Parathyroid adenoma (tissue), 2 donors: ENCODE results near the gene RPS26.

Experiments used
- H2AFZ ChIP-seq: fragments of 300-600 bp; sonication (generic); one replicate; pipeline ENCODE4 v1.7.0; 2017; ENCODE audit warnings: antibody characterized with exemption, mild to moderate bottlenecking
- H3K27ac ChIP-seq: fragments of 300-600 bp; sonication (generic); one replicate; pipeline ENCODE4 v1.7.0; 2017
- H3K27me3 ChIP-seq: fragments of 300-600 bp; sonication (generic); one replicate; pipeline ENCODE4 v1.7.0; 2017; ENCODE audit warnings: low read length; ENCODE audit not compliant: control insufficient read depth, insufficient read depth
- H3K36me3 ChIP-seq: fragments of 300-600 bp; sonication (generic); one replicate; pipeline ENCODE4 v1.7.0; 2017; ENCODE audit warnings: low read length; ENCODE audit not compliant: control insufficient read depth, insufficient read depth
- H3K4me1 ChIP-seq: fragments of 300-600 bp; sonication (generic); one replicate; pipeline ENCODE4 v1.7.0; 2017; ENCODE audit warnings: control low read depth
- H3K4me2 ChIP-seq: fragments of 300-600 bp; sonication (generic); one replicate; pipeline ENCODE4 v1.7.0; 2017; ENCODE audit warnings: low read length
- H3K4me3 ChIP-seq: fragments of 300-600 bp; sonication (generic); one replicate; pipeline ENCODE4 v1.7.0; 2017; ENCODE audit warnings: low read depth, low read length
- H3K79me2 ChIP-seq: fragments of 300-600 bp; sonication (generic); one replicate; pipeline ENCODE4 v1.7.0; 2017; ENCODE audit warnings: control low read depth
- H3K9ac ChIP-seq: fragments of 300-600 bp; sonication (generic); one replicate; pipeline ENCODE4 v1.7.0; 2017; ENCODE audit warnings: mild to moderate bottlenecking
- H3K9me3 ChIP-seq: fragments of 300-600 bp; sonication (generic); one replicate; pipeline ENCODE4 v1.7.0; 2017; ENCODE audit warnings: low read length; ENCODE audit not compliant: control insufficient read depth
- TF ChIP-seq, protein P1 (sequence below): fragments of 300-600 bp; sonication (generic); IDR thresholded peaks from one replicate; pipeline ENCODE4 v1.7.0; 2017; ENCODE audit warnings: antibody characterized with exemption, mild to moderate bottlenecking
- donor health status: primary hyperparathyroidism.

Gene RPS26

GRCh38 chr12:56013482-56013881 is 28.2 kb upstream of the RPS26 start:
- Histone ChIP-seq H3K27me3 (no peaks in the 10 kb centered on the region), H3K9me3 (no peaks in the 10 kb centered on the region), H3K36me3 (no peaks in the 10 kb centered on the region), H3K4me3 (no peak overlapping the region), H3K4me1 (peaks cover 15% of the 10 kb centered on the region), H3K79me2 (peaks cover 3% of the 10 kb centered on the region), H2AFZ (no peak overlapping the region), H3K27ac (peak overlapping the region; percentile 51), H3K9ac (no peak overlapping the region), H3K4me2 (no peak overlapping the region)
- TF ChIP-seq, protein P1, sequence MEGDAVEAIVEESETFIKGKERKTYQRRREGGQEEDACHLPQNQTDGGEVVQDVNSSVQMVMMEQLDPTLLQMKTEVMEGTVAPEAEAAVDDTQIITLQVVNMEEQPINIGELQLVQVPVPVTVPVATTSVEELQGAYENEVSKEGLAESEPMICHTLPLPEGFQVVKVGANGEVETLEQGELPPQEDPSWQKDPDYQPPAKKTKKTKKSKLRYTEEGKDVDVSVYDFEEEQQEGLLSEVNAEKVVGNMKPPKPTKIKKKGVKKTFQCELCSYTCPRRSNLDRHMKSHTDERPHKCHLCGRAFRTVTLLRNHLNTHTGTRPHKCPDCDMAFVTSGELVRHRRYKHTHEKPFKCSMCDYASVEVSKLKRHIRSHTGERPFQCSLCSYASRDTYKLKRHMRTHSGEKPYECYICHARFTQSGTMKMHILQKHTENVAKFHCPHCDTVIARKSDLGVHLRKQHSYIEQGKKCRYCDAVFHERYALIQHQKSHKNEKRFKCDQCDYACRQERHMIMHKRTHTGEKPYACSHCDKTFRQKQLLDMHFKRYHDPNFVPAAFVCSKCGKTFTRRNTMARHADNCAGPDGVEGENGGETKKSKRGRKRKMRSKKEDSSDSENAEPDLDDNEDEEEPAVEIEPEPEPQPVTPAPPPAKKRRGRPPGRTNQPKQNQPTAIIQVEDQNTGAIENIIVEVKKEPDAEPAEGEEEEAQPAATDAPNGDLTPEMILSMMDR = no peak

DNA sequence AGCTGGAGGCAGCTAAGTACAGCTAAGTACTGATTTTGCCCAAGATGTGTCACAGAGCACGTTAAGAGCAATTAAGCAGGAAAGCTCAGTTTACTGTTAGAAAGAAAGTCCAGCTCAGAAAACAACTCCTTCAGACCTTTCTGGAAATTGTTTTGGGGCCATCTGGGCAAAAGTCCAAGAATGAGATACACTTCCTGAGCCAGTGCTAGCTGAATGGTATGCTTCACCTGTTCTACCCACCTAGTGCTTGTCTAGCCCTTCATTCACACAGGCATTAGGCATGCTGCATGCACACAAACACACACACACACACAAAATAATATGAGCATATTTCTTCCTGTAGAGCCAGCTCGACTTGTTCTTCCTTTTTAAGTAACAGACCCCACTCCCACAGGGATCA is 27.5 kb upstream of the RPS26 start:
- Histone ChIP-seq H3K36me3 (no peaks in the 10 kb centered on the region), H3K27me3 (no peaks in the 10 kb centered on the region), H3K27ac (peak overlapping the region; percentile 51), H3K4me2 (peak overlapping the region; percentile 31), H3K9me3 (no peaks in the 10 kb centered on the region), H3K4me3 (no peak overlapping the region), H3K79me2 (peaks cover 3% of the 10 kb centered on the region), H3K4me1 (peaks cover 15% of the 10 kb centered on the region), H3K9ac (no peak overlapping the region), H2AFZ (no peak overlapping the region)
- TF ChIP-seq, protein P1 = no peak

- peaks cover 3% of the 10 kb centered on the region for H3K79me2 ChIP-seq
- H3K4me1 ChIP-seq = peaks cover 23% of the 10 kb centered on the region
- no peak overlapping the region for H3K4me3 ChIP-seq
- H3K9me3 ChIP-seq = no peaks in the 10 kb centered on the region
- no peak overlapping the region for H3K9ac ChIP-seq
- H3K27ac ChIP-seq = no peak overlapping the region
- no peaks in the 10 kb centered on the region for H3K27me3 ChIP-seq
- no peak overlapping the region for H2AFZ ChIP-seq
- no peaks in the 10 kb centered on the region for H3K36me3 ChIP-seq
- no peak overlapping the region for H3K4me2 ChIP-seq
- TF ChIP-seq, protein P1 = no peak
Observed at GRCh38 chr12:56017181-56017580, 24.5 kb upstream of the RPS26 start.

- no peak overlapping the region for H3K4me2 ChIP-seq
- H3K9ac ChIP-seq = no peak overlapping the region
- no peak overlapping the region for H2AFZ ChIP-seq
- TF ChIP-seq, protein P1 = no peak
- H3K27me3 ChIP-seq = no peaks in the 10 kb centered on the region
- H3K36me3 ChIP-seq = no peaks in the 10 kb centered on the region
- no peaks in the 10 kb centered on the region for H3K9me3 ChIP-seq
- H3K4me1 ChIP-seq = peaks cover 26% of the 10 kb centered on the region
- peaks cover 6% of the 10 kb centered on the region for H3K79me2 ChIP-seq
- H3K27ac ChIP-seq = no peak overlapping the region
- H3K4me3 ChIP-seq = no peak overlapping the region
Observed at GRCh38 chr12:56018356-56018755, 23.4 kb upstream of the RPS26 start.

DNA sequence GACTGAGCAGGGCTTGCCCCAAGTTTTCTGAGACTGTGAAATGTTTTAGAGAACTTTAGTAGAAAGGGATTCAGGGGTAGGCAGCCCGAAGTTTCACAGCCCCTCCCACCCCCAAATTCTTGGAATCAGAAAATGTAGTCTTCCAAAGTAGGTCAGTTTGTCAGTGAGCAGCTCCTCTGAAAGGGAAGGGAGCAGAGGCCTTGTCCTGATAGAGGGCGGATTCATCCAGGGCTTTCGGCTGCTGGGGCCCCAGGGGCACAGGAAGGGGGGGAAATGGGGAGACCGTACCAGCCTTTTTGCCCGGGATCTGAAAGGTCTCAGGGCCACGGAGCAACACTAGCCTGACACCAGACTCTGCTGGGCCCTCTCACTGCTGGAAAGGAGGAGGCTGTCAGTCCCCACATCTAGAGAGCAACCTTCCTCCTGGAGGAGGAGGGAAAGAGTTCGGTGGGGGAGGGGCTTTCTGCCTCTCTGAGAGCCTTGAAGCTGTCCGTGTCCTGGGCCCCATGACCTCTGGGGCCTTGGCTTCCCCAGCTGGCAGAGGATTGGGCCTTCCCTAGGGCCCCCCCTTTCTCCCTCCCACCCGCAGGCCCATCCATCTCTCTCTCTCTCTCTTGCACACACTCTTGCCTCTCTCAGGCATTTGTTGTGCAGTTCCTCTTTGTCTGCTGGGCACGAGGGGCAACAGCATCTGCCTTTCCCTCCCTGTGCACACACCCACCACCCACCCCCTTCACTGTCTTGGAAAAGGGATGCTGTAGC is 21.1 kb upstream of the RPS26 start, which contains the start of gene IKZF4:
Gene IKZF4, plus strand, starts transcription at position 621 of the 762 bp plus-strand sequence. CDS start 451 bp downstream, outside the sequence.
- H3K4me3 ChIP-seq = peak within 1 kb of the TSS; percentile 28
- no peaks in the 10 kb centered on the region for H3K9me3 ChIP-seq
- H3K4me2 ChIP-seq = peak within 1 kb of the TSS; percentile 65
- peaks cover 20% of the 10 kb centered on the region for H3K4me1 ChIP-seq
- no peaks in the 10 kb centered on the region for H3K36me3 ChIP-seq
- no peaks in the 10 kb centered on the region for H3K27me3 ChIP-seq
- H3K27ac ChIP-seq = peak within 1 kb of the TSS; percentile 94
- TF ChIP-seq, protein P1 = no peak
- H2AFZ ChIP-seq = peak within 1 kb of the TSS; percentile 82
- H3K79me2 ChIP-seq = peaks cover 17% of the 10 kb centered on the region
- H3K9ac ChIP-seq = peak within 1 kb of the TSS; percentile 3
